Ishikawa (cell line): Measurements from ENCODE around the gene NMRK1.

Experiments
- CEBPB ChIP-seq: IDR thresholded peaks from 2 replicates; pipeline ENCODE4 v1.6.1; 2012
- CREB1 ChIP-seq: IDR thresholded peaks from 2 replicates; pipeline ENCODE4 v1.6.1; 2012; ENCODE audit warnings: low read depth
- EGR1 ChIP-seq: IDR thresholded peaks from 2 replicates; pipeline ENCODE4 v1.6.1; 2012
- EP300 ChIP-seq: IDR thresholded peaks from 2 replicates; pipeline ENCODE4 v1.6.1; 2012; ENCODE audit warnings: borderline replicate concordance
- FOXM1 ChIP-seq: IDR thresholded peaks from 2 replicates; pipeline ENCODE4 v1.6.1; 2012; ENCODE audit warnings: low read depth, borderline replicate concordance
- NFIC ChIP-seq: IDR thresholded peaks from 2 replicates; pipeline ENCODE4 v1.6.1; 2012
- RAD21 ChIP-seq: IDR thresholded peaks from 2 replicates; pipeline ENCODE4 v1.6.1; 2012; ENCODE audit warnings: low read depth
- REST ChIP-seq: IDR thresholded peaks from 2 replicates; pipeline ENCODE4 v1.6.1; 2012; ENCODE audit warnings: low read depth, mild to moderate bottlenecking
- TAF1 ChIP-seq: IDR thresholded peaks from 2 replicates; pipeline ENCODE4 v1.6.1; 2012; ENCODE audit warnings: low read depth, mild to moderate bottlenecking
- TCF12 ChIP-seq: IDR thresholded peaks from 2 replicates; pipeline ENCODE4 v1.6.1; 2012; ENCODE audit warnings: low read depth
- TEAD4 ChIP-seq: IDR thresholded peaks from 2 replicates; pipeline ENCODE4 v1.6.1; 2012
- TF ChIP-seq, protein P1 (sequence below): IDR thresholded peaks from 2 replicates; pipeline ENCODE4 v1.6.1; 2012

- TF ChIP-seq TCF12 (no peak), CEBPB (no peak), FOXM1 (no peak), REST (no peak), RAD21 (no peak), EP300 (no peak), CREB1 (no peak), NFIC (no peak), TEAD4 (no peak), TAF1 (no peak), EGR1 (no peak)
- TF ChIP-seq, protein P1, sequence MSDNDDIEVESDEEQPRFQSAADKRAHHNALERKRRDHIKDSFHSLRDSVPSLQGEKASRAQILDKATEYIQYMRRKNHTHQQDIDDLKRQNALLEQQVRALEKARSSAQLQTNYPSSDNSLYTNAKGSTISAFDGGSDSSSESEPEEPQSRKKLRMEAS: no peak
Observed at GRCh38 chr9:75085640-75086039, 2.3 kb downstream of the NMRK1 start.
